ENCODE data around the gene CES3.

The CES3 gene

GRCh38 chr16:67011274-67011673 lies 50.2 kb downstream of the CES3 start:
- no peak for DNase-seq

- no peak for DNase-seq
Observed at GRCh38 chr16:67013233-67013822, 52.3 kb downstream of the CES3 start.

- DNase-seq: peak; percentile 10 to 46 (median 20)
Observed at GRCh38 chr16:67013823-67014633, 53.0 kb downstream of the CES3 start.

- no peak for DNase-seq
Observed at GRCh38 chr16:67014634-67015312, 53.7 kb downstream of the CES3 start.

GRCh38 chr16:67015313-67015731 lies 54.3 kb downstream of the CES3 start:
- DNase-seq: no peak

- DNase-seq: no peak
Observed at GRCh38 chr16:67016143-67016542, 55.1 kb downstream of the CES3 start.

DNA sequence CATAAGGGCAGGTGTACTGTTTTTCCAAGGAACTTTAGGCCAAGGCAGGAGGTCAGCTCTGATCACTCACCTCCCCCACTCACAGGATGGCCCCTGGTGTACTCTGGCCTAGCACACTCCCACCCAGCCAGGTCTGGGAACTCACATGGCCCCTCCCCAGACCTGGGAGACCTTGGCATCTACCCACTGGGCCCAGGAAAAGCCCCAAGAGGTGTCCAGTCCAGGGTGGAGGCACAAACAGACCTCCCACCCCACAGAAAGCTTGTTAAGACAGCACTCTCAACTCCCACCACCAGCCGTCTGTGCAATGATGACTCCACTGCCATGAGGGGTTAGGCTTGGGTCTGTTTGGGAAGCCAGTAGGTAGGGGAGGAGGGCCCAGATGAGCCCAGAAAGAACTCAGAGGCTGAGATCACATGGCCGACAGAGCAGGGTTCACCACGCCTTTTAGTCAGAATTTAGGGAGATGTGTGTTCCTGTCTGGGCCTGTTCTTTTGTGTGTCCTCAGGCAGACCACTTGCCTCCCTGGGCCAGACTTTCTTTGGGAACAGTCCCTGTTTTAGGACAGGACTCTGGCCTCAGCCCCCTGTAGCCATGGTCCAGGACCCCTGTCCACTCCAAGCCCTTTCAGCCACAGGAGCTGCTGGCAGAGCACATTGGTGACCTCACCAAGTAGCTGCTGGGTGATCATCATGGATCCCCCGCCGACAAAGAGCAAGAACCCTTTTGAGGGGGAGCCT lies 55.8 kb downstream of the CES3 start:
- no peak for DNase-seq

- DNase-seq: no peak
Observed at GRCh38 chr16:67017421-67017750, 56.3 kb downstream of the CES3 start.

DNA sequence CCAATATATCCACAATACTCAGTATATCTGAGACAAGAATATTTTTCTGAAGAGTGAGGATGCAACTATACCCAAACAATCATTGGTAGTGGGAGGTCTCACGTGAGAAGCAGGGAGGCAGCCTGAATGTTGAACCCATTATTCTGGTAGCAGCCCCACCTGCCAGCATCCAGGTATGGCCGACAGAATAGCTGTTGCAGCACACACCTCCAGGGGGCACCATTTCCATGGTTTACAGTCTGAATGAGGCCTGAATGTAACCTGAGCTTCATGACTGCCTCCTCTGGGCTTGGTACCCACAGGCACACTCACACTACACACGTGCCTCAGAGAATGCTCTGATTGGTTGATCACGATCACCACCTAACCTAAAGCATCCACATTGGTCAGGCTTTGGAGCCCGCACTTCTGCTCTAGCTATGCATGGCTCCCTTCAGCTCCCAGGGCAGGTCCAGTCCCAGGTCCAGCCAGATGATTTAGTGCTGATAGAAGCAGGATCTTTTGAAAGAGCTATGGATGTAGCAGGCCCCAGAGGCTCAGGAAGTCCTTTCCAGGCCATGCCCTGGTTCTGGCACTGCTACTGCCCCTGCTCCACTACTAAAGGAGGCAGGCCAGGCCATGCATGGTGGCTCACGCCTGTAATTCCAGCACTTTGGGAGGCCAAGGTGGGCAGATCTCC lies 56.9 kb downstream of the CES3 start:
- peak; percentile 49 to 70 (median 66) for DNase-seq

- DNase-seq: no peak
Observed at GRCh38 chr16:67019171-67019570, 58.1 kb downstream of the CES3 start.

- no peak for DNase-seq
Observed at GRCh38 chr16:67021321-67021720, 60.3 kb downstream of the CES3 start.

DNA sequence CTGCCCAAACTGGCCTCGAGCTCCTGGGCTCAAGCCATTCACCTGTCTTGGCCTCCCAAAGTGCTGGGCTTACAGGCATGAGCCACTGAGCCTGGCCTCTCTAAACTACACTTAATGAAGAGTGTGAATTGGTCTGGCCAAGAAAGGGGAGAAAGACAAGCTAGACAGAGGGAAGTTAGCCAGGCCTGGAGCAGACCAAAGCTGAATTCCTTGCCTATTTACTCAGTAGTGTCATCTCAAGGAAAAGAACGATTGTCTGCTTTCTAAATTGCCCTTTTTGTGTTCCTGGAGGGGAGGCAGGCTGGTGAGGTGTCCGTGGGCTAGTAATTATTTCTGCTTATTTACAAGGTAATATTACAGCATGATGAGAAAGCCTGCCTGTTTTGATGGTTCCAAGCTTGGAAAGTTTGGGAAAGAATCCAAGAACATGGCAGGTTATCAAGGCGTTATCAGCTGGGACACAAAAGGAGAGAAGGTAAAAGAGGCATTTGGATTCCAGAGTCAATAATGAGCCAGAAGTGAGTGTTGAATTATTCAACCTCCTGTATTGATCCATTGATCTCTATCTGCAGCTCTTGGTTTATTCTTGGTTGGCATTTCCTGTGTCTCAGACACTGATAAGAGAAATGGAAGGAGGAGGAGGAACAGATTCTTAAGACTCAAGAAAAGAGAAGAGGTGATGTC lies 61.6 kb downstream of the CES3 start:
- no peak for DNase-seq

GRCh38 chr16:67023689-67024088 lies 62.6 kb downstream of the CES3 start:
- no peak for DNase-seq

Data from activated naive CD4-positive, alpha-beta T cell (primary cell).